ENCODE measurements around the gene NINL.

NINL gene

DNA sequence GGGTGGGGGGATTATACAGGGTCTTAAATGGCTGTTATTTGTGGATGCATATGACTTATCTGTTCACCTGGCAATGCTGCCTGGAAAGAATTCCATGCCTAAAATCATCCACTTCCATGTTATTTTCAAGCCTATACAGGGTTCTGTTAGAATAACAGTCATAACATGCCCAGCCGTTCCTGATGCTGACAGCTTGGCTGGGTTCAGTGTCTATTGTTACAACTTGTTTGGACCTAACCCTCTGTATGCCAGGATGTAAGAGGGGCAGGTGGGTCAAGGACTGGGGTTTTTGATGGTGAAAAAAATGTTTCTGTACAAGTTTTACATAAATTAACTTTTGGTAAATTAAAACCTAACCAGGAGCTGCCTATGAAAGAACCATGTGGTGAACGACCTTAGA, 98.0 kb downstream of the NINL start:
- Histone ChIP-seq H3K9me3 (ENCODE audit: control insufficient read depth, low read length) (no peaks in the 10 kb centered on the region), H3K4me1 (ENCODE audit: control insufficient read depth, insufficient read depth, low read length) (no peaks in the 10 kb centered on the region), H3K27me3 (ENCODE audit: control insufficient read depth, insufficient read depth, low read length, poor library complexity, severe bottlenecking) (no peaks in the 10 kb centered on the region), H3K36me3 (ENCODE audit: control insufficient read depth, insufficient read depth, low read length) (peaks cover 10% of the 10 kb centered on the region), H3K27ac (ENCODE audit: insufficient read depth, low read depth, low read length, poor library complexity, severe bottlenecking) (no peak overlapping the region), H3K4me3 (ENCODE audit: insufficient read depth, low read depth, low read length) (no peak overlapping the region)
- WGBS, 2 experiments: 64 to 85% methylated on average over 1 to 2 of the region's 2 CpGs

DNA sequence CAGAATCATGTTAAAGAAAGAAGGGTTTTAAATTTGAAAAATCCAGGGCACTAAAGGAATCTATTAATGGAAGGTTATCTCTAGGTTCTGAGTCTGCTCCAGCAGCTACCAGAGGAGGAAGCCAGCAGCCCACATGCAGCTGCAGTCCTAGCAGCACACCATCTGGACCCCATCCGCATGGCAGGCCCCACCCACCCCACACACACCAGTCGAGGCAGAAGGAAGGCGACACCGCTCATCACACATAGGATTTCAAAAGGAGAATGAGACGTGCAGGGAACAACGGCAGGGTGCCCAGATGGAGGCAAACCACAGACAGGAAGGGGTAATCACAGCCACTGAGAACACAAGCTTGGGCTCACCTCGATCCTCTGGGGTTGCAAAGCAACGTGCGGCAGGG, 99.0 kb downstream of the NINL start:
- Histone ChIP-seq H3K4me1 (ENCODE audit: control insufficient read depth, insufficient read depth, low read length) (no peaks in the 10 kb centered on the region), H3K36me3 (ENCODE audit: control insufficient read depth, insufficient read depth, low read length) (peaks cover 10% of the 10 kb centered on the region), H3K27me3 (ENCODE audit: control insufficient read depth, insufficient read depth, low read length, poor library complexity, severe bottlenecking) (no peaks in the 10 kb centered on the region), H3K9me3 (ENCODE audit: control insufficient read depth, low read length) (no peaks in the 10 kb centered on the region), H3K4me3 (ENCODE audit: insufficient read depth, low read depth, low read length) (no peak overlapping the region), H3K27ac (ENCODE audit: insufficient read depth, low read depth, low read length, poor library complexity, severe bottlenecking) (no peak overlapping the region)
- WGBS, 2 experiments: 60 to 64% methylated on average over 9 of the region's 9 CpGs

DNA sequence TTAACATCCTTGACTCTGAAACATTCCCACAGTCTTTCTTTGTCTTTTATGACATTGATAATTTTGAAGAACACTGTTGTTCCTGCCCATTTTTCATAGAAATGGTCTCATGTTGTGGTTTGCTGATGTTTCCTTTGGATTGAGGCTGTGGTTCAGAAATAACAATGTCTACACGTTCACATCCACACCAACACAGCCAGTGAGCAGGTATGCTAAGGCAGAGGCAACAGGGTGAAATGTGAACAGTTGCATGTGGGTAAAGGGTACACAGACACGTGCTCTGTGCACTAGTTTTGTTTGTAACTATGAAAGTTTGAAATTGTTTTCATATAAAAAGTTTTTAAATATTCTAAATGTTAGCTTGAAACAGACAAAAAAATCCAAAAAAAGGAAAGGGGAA, 99.5 kb downstream of the NINL start:
- no peaks in the 10 kb centered on the region for H3K4me1 ChIP-seq (ENCODE audit: control insufficient read depth, insufficient read depth, low read length)
- no peak overlapping the region for H3K4me3 ChIP-seq (ENCODE audit: insufficient read depth, low read depth, low read length)
- H3K27me3 ChIP-seq (ENCODE audit: control insufficient read depth, insufficient read depth, low read length, poor library complexity, severe bottlenecking): no peaks in the 10 kb centered on the region
- H3K9me3 ChIP-seq (ENCODE audit: control insufficient read depth, low read length): no peaks in the 10 kb centered on the region
- H3K27ac ChIP-seq (ENCODE audit: insufficient read depth, low read depth, low read length, poor library complexity, severe bottlenecking): no peak overlapping the region
- H3K36me3 ChIP-seq (ENCODE audit: control insufficient read depth, insufficient read depth, low read length): peaks cover 10% of the 10 kb centered on the region
- 100% methylated on average over 2 of the region's 2 CpGs; no CpG with 5 or more reads in 1 of the 2 experiments for WGBS, 2 experiments

DNA sequence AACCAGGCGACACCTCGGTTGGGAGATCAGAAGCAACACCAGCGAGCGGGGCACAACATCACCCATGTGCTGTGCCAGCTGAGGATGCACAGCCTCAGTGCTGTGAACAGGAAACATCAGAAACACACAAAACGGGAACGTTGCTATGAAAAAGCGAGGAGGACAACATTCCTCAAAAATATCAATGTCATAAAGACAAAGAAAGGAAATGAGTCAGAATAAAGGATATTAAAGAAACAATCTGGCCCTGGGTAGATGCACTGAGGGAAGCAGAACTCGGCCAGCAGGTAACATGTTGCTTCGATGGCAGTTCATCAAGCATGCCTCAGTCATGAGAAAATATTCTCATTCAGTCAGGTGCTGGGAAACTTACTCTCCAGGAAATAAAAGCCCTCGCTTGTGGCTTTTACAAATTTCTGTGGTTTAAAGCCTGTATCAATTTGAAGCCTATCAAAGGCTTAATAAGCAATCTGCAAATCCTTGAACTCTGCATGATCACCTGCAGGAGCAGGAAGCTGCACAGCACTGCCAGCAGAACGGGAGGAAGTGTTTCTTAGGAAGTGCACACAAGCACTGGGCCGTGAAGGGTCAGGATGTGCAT, 100.3 kb downstream of the NINL start:
- H3K36me3 ChIP-seq (ENCODE audit: control insufficient read depth, insufficient read depth, low read length): peaks cover 6% of the 10 kb centered on the region
- 94% methylated on average over 11 to 12 of the region's 12 CpGs for WGBS, 2 experiments

DNA sequence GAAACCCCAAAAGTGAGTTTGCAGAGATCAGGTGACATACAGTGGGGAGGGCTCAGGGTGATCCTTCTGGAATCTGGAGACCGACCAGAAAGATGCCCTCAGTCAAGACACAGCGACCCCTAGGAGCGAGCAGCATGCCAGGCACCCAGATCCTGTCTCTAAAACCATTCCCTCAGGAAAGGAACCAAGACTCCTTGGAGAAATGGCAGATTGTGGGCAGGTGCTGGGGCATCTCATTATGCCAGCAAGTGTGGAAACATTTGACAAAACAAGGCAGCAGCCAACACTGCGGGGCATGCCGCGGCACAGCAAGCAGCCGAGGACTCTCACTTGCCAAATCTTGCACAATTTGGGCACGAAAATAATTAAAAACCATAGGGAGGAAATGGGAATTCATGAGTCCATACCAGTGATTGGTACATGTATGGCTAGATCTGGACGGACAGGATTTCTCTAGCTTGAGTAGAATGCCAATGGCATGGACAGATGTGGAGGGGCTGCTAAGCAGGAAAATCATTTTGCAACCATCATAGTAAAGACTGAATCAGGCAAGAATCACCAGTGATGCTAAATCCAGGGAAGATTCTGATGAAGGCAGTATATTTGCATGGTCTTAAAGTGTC, 101.0 kb downstream of the NINL start:
- Histone ChIP-seq H3K36me3 (ENCODE audit: control insufficient read depth, insufficient read depth, low read length) (peaks cover 7% of the 10 kb centered on the region), H3K27ac (ENCODE audit: insufficient read depth, low read depth, low read length, poor library complexity, severe bottlenecking) (no peak overlapping the region), H3K4me1 (ENCODE audit: control insufficient read depth, insufficient read depth, low read length) (no peaks in the 10 kb centered on the region), H3K9me3 (ENCODE audit: control insufficient read depth, low read length) (no peaks in the 10 kb centered on the region), H3K27me3 (ENCODE audit: control insufficient read depth, insufficient read depth, low read length, poor library complexity, severe bottlenecking) (no peaks in the 10 kb centered on the region), H3K4me3 (ENCODE audit: insufficient read depth, low read depth, low read length) (no peak overlapping the region)
- 93 to 95% methylated on average over 9 of the region's 9 CpGs for WGBS, 2 experiments

More for the DNA sequence above, 100.3 kb downstream of the NINL start:
- Histone ChIP-seq H3K4me1 (ENCODE audit: control insufficient read depth, insufficient read depth, low read length) (no peaks in the 10 kb centered on the region), H3K27me3 (ENCODE audit: control insufficient read depth, insufficient read depth, low read length, poor library complexity, severe bottlenecking) (no peaks in the 10 kb centered on the region), H3K9me3 (ENCODE audit: control insufficient read depth, low read length) (no peaks in the 10 kb centered on the region), H3K27ac (ENCODE audit: insufficient read depth, low read depth, low read length, poor library complexity, severe bottlenecking) (no peak overlapping the region), H3K4me3 (ENCODE audit: insufficient read depth, low read depth, low read length) (no peak overlapping the region)

DNA sequence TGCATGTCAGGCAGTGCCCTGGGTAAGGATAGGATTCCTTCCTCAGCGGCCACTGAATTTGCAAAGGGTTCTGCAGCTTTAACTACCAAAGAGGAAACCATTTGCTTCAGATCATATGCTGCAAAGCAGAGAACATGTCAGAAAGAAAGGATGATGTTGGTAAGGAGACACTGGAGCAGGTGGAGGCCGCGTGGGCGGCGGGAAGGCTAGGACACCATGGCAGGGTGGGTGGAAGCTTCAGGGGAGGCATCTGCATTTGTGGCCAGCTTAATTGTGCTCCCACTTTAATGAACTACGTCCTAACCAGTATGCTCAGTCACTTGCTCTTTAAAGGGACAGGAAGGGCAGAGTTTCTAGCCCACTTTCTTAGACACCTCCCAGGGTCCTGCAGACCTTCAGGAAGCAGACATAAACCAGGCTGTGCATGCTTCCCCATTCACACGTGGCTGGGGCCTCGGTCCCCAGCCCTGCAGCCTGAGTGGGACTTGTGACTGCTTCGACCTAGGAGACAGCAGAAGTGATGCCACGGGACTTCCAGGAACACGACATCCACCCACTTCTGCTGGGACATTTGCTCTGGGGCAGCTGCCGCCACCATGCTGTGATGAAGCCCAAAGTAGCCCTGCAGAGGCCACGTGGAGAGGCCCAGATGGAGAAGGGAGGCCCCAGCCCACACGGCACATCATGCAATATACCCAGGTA, 101.7 kb downstream of the NINL start:
- WGBS, 2 experiments: 92 to 94% methylated on average over 14 of the region's 14 CpGs
- no peak overlapping the region for H3K4me3 ChIP-seq (ENCODE audit: insufficient read depth, low read depth, low read length)
- no peaks in the 10 kb centered on the region for H3K27me3 ChIP-seq (ENCODE audit: control insufficient read depth, insufficient read depth, low read length, poor library complexity, severe bottlenecking)
- no peaks in the 10 kb centered on the region for H3K4me1 ChIP-seq (ENCODE audit: control insufficient read depth, insufficient read depth, low read length)
- H3K9me3 ChIP-seq (ENCODE audit: control insufficient read depth, low read length): no peaks in the 10 kb centered on the region
- H3K27ac ChIP-seq (ENCODE audit: insufficient read depth, low read depth, low read length, poor library complexity, severe bottlenecking): no peak overlapping the region
- H3K36me3 ChIP-seq (ENCODE audit: control insufficient read depth, insufficient read depth, low read length): peaks cover 7% of the 10 kb centered on the region

DNA sequence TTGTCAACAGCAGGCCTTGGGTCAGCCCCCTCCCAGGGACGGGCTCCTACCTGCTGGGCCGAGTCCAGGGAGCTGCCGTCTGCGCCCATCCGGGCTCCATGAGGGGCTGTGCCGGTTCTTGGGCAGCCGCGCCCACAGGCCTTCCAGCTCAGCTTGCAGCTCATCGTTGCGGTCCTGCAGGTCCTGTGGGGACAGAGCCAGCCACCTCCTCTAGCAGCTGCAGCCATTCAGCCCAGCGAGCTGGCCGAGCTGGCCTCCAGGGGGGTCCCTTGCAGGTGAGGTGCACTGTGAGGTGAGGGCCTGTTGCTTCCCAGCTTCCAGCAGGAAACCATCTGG, 103.4 kb downstream of the NINL start:
- Histone ChIP-seq H3K4me1 (ENCODE audit: control insufficient read depth, insufficient read depth, low read length) (no peaks in the 10 kb centered on the region), H3K4me3 (ENCODE audit: insufficient read depth, low read depth, low read length) (no peak overlapping the region), H3K36me3 (ENCODE audit: control insufficient read depth, insufficient read depth, low read length) (peaks cover 14% of the 10 kb centered on the region), H3K27me3 (ENCODE audit: control insufficient read depth, insufficient read depth, low read length, poor library complexity, severe bottlenecking) (no peaks in the 10 kb centered on the region), H3K27ac (ENCODE audit: insufficient read depth, low read depth, low read length, poor library complexity, severe bottlenecking) (no peak overlapping the region), H3K9me3 (ENCODE audit: control insufficient read depth, low read length) (no peaks in the 10 kb centered on the region)
- 94 to 95% methylated on average over 12 of the region's 12 CpGs for WGBS, 2 experiments

DNA sequence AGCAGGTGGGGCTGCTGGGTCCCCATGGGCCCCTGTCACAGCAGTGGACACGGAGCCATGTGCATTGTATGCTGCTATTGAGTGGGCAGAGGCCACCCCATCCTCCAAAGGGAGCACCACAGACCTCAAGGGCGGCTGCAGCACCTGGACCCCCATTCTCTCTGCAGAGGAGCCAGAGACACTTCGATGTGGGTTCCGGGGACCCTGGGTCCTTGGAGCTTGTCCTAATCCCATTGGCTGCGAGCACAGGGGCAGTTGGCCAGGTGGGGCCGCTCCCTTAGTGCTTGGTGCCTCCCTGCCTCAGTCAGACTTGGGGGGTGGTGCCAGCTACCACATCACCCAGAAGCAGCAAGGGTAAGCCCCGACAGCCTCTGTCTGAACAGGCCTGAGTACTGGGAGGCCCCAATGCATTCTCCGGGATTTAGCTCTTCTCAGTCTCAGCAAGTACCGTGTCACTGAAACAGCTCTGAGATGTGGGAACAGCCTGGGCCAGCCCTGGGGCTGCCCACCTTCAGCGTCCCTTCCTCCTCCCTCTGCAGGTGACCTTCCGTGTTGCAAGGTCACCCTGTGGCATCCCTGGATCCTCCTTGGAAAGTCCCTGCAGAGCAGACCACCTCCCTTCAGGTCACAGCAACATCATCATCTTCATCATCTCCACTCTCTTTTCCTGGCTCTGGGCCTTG, 104.0 kb downstream of the NINL start:
- Histone ChIP-seq H3K4me3 (ENCODE audit: insufficient read depth, low read depth, low read length) (no peak overlapping the region), H3K4me1 (ENCODE audit: control insufficient read depth, insufficient read depth, low read length) (no peaks in the 10 kb centered on the region), H3K27me3 (ENCODE audit: control insufficient read depth, insufficient read depth, low read length, poor library complexity, severe bottlenecking) (no peaks in the 10 kb centered on the region), H3K36me3 (ENCODE audit: control insufficient read depth, insufficient read depth, low read length) (peaks cover 14% of the 10 kb centered on the region), H3K27ac (ENCODE audit: insufficient read depth, low read depth, low read length, poor library complexity, severe bottlenecking) (no peak overlapping the region), H3K9me3 (ENCODE audit: control insufficient read depth, low read length) (no peaks in the 10 kb centered on the region)
- WGBS, 2 experiments: 93 to 96% methylated on average over 11 of the region's 11 CpGs

DNA sequence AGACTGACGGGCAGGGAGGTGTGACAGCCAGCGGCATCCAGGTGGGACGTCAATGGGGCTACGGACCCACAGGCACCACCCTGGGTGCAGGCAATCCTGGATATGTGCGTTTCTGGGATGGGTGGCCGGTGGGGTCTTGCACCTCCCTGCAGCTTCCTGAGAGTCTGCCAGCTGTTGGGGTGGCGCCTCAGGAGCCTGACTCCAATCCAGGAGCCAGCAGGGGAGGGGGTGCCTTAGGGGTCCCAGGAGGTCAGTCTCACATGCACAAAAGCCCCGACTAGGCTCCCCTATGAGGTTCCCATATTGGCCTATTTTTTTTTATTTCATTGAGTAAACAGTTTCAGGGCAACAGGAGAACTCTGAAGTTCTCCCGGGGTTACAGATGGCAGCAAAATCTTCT, 104.5 kb downstream of the NINL start:
- Histone ChIP-seq H3K4me3 (ENCODE audit: insufficient read depth, low read depth, low read length) (no peak overlapping the region), H3K27ac (ENCODE audit: insufficient read depth, low read depth, low read length, poor library complexity, severe bottlenecking) (no peak overlapping the region), H3K9me3 (ENCODE audit: control insufficient read depth, low read length) (no peaks in the 10 kb centered on the region), H3K4me1 (ENCODE audit: control insufficient read depth, insufficient read depth, low read length) (no peaks in the 10 kb centered on the region), H3K36me3 (ENCODE audit: control insufficient read depth, insufficient read depth, low read length) (peaks cover 14% of the 10 kb centered on the region), H3K27me3 (ENCODE audit: control insufficient read depth, insufficient read depth, low read length, poor library complexity, severe bottlenecking) (no peaks in the 10 kb centered on the region)
- WGBS, 2 experiments: 96 to 97% methylated on average over 9 of the region's 9 CpGs

DNA sequence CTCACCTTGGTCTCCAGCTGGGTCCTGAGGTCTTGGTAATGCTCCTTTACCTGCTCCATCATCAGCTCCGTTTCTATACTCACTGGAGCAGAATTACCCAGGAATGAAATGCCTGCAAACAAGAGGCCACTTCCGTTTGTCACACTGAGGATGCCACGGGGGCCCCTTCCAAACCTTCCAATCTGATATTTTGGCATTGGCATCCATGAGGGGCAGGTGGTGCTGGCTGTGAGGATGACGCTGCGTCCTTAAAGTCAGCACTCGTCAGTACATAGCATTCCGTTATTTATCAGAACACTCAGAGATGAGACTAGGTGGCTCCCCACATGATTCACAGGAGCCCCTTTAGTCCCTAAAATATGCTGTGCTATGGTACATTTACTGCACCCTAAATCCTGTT, 105.2 kb downstream of the NINL start:
- Histone ChIP-seq H3K27ac (ENCODE audit: insufficient read depth, low read depth, low read length, poor library complexity, severe bottlenecking) (no peak overlapping the region), H3K4me1 (ENCODE audit: control insufficient read depth, insufficient read depth, low read length) (no peaks in the 10 kb centered on the region), H3K36me3 (ENCODE audit: control insufficient read depth, insufficient read depth, low read length) (peaks cover 14% of the 10 kb centered on the region), H3K27me3 (ENCODE audit: control insufficient read depth, insufficient read depth, low read length, poor library complexity, severe bottlenecking) (no peaks in the 10 kb centered on the region), H3K9me3 (ENCODE audit: control insufficient read depth, low read length) (no peaks in the 10 kb centered on the region), H3K4me3 (ENCODE audit: insufficient read depth, low read depth, low read length) (no peak overlapping the region)
- 94 to 95% methylated on average over 7 of the region's 7 CpGs for WGBS, 2 experiments

All from ectodermal cell (in vitro differentiated cells).